HepG2 (cell line): ENCODE data around the gene AMER3. TPM values are rescaled to one million over a fixed set of nuclear protein-coding genes. Genes with fewer than 3 reads are reported as not detected.

Experiments
- ATAC-seq: fragments of 200-7000 bp; cut with Tn5 transposase; 3 replicates; pipeline ENCODE4 v1.9.1; 2020; ENCODE audit warnings: mild to moderate bottlenecking, moderate library complexity
- BruUV-seq: library from RNA; stranded (reverse); fragments of 400-500 nt; replicated peaks from 2 replicates; lab custom pipeline; 2021; lab: Mats Ljungman, UMichigan
- CTCF ChIA-PET: fragments of 300-600 bp; formaldehyde crosslinking; extraction: SDS; loops from one replicate; lab custom pipeline; 2021; ENCODE audit warnings: low total read pairs, inconsistent platforms, low intra/inter-chr PET ratio; lab: Yijun Ruan, JAX
- POLR2A ChIA-PET: fragments of 350-600 bp; sonication (Branson Sonifier 250); formaldehyde crosslinking; loops from one replicate; lab custom pipeline; 2020; ENCODE audit warnings: antibody characterized with exemption, inconsistent platforms; lab: Yijun Ruan, JAX
- DNase-seq: peaks from one replicate; pipeline ENCODE4 v3.0.0-alpha.2; 2015; ENCODE audit warnings: low spot score
- FAIRE-seq: peaks from 3 replicates; lab custom pipeline; 2011; peaks lifted over from hg19 to GRCh38; lab: Jason Lieb, UNC
- H2AFZ ChIP-seq: one replicate; pipeline ENCODE4 v1.6.1; 2011; ENCODE audit warnings: low read length, inconsistent platforms
- H3K27ac ChIP-seq: fragments of 300-600 bp; 3 replicates; pipeline ENCODE4 v1.8.0; 2011; ENCODE audit warnings: mixed run types, mild to moderate bottlenecking, mixed read lengths, low read length, inconsistent platforms; ENCODE audit not compliant: insufficient read depth; ENCODE audit errors: extremely low read length
- H3K27me3 ChIP-seq, 2 experiments: fragments of 200-600 bp in 1 of 2; 2 replicates in 1 of 2; 3 replicates in 1 of 2; pipeline versions ENCODE4 v1.6.0 to v1.8.0; 2011; ENCODE audit warnings: low read length in 2 of 2, mild to moderate bottlenecking in 2 of 2, moderate library complexity in 2 of 2, inconsistent platforms in 1 of 2; ENCODE audit not compliant: insufficient read depth in 2 of 2, control insufficient read depth in 1 of 2
- H3K36me3 ChIP-seq, 2 experiments: fragments of 200-600 bp in 1 of 2; replicated peaks in 1 of 2; 2 replicates in 1 of 2; 3 replicates in 1 of 2; pipeline versions ENCODE4 v1.5.1 to v1.8.0; 2011; ENCODE audit warnings: low read length in 2 of 2, inconsistent platforms in 1 of 2; ENCODE audit not compliant: insufficient read depth in 2 of 2, control insufficient read depth in 1 of 2
- H3K4me1 ChIP-seq: 2 replicates; pipeline ENCODE4 v1.5.1; 2012; ENCODE audit warnings: low read length, inconsistent platforms; ENCODE audit not compliant: insufficient read depth
- H3K4me2 ChIP-seq: 2 replicates; pipeline ENCODE4 v1.6.0; 2011; ENCODE audit warnings: low read depth, low read length, inconsistent platforms
- H3K4me3 ChIP-seq, 3 experiments: fragments of 200-600 bp in 1 of 3; sonication (generic), shearing (Covaris generic) in 1 of 3; replicated peaks in 1 of 3; 2 replicates each; pipeline ENCODE4 v1.5.1; 2011 to 2016; ENCODE audit warnings: low read length in 3 of 3, inconsistent platforms in 2 of 3, low read depth in 2 of 3, mild to moderate bottlenecking in 2 of 3, control low read depth in 1 of 3, mixed read lengths in 1 of 3; ENCODE audit not compliant: insufficient read depth in 1 of 3
- H3K79me2 ChIP-seq: one replicate; pipeline ENCODE4 v1.6.1; 2011; ENCODE audit warnings: low read length, inconsistent platforms; ENCODE audit not compliant: insufficient read depth
- H3K9ac ChIP-seq: 2 replicates; pipeline ENCODE4 v1.6.0; 2011; ENCODE audit warnings: mild to moderate bottlenecking, low read depth, low read length, inconsistent platforms; ENCODE audit not compliant: insufficient read depth
- H3K9me3 ChIP-seq: 2 replicates; pipeline ENCODE4 v1.5.1; 2012; ENCODE audit warnings: mild to moderate bottlenecking, low read length
- H4K20me1 ChIP-seq: 2 replicates; pipeline ENCODE4 v1.6.0; 2011; ENCODE audit warnings: inconsistent platforms, mild to moderate bottlenecking, low read length, moderate library complexity; ENCODE audit not compliant: insufficient read depth
- BCL6 ChIP-seq: IDR thresholded peaks from 2 replicates; pipeline ENCODE4 v1.6.1; 2016; ENCODE audit warnings: missing genetic modification reagents, missing compliant biosample characterization
- EEA1 ChIP-seq: sonication (generic); formaldehyde crosslinking; IDR thresholded peaks from 2 replicates; pipeline ENCODE4 v1.5.1; 2020; ENCODE audit warnings: mild to moderate bottlenecking, missing genetic modification reagents, borderline replicate concordance
- EZH2 ChIP-seq: conservative IDR thresholded peaks from 2 replicates; pipeline ENCODE4 v1.6.1; 2012; ENCODE audit warnings: mild to moderate bottlenecking, low read depth, low read length, moderate library complexity
- MAFF ChIP-seq: IDR thresholded peaks from 2 replicates; pipeline ENCODE4 v1.6.1; 2011; ENCODE audit warnings: low read depth, low read length, improper control_type of control experiment
- PHF8 ChIP-seq: sonication (generic); formaldehyde crosslinking; IDR thresholded peaks from 2 replicates; pipeline ENCODE4 v1.5.0; 2020; ENCODE audit warnings: missing genetic modification reagents
- RFX5 ChIP-seq: IDR thresholded peaks from 2 replicates; pipeline ENCODE4 v1.6.1; 2011; ENCODE audit warnings: low read depth, low read length, improper control_type of control experiment
- ZNF350 ChIP-seq: sonication (generic); formaldehyde crosslinking; IDR thresholded peaks from 2 replicates; pipeline ENCODE4 v1.4.0; 2020; ENCODE audit warnings: mild to moderate bottlenecking, low read depth, missing genetic modification reagents, borderline replicate concordance
- ZNF740 ChIP-seq: sonication (generic); formaldehyde crosslinking; IDR thresholded peaks from 2 replicates; pipeline ENCODE4 v1.4.0; 2020; ENCODE audit warnings: missing genetic modification reagents
- ZNF790 ChIP-seq: sonication (generic); formaldehyde crosslinking; IDR thresholded peaks from 2 replicates; pipeline ENCODE4 v1.8.0; 2022; ENCODE audit warnings: missing genetic modification reagents, mild to moderate bottlenecking, borderline replicate concordance
- WGBS: methylation state at CpG from one replicate; pipeline ENCODE4 v1.1.6; 2017; ENCODE audit warnings: low lambda C conversion rate; 5-methylcytosine and 5-hydroxymethylcytosine counted together
- in situ Hi-C: cut with HindIII; loops from 2 replicates; pipeline ENCODE4 v1.10.0; 2017; ENCODE audit warnings: low pct_unique_long_range_greater_than_20kb; ENCODE audit not compliant: extremely low pct_ligation_motif_present
- intact Hi-C: fragments of 100-400 bp; cut with micrococcal nuclease; formaldehyde crosslinking; loops from one replicate; pipeline ENCODE4 v1.10.0; 2022; ENCODE audit not compliant: unreplicated experiment
- polyA plus RNA-seq, 8 experiments: library from polyadenylated mRNA; depleted of rRNA in 3 of 8; stranded (reverse) in 7 of 8; unstranded in 1 of 8; fragments of >200 nt; fragmentation: Illumina TruSeq in 4 of 8; extraction: Trizol in 4 of 8; gene quantifications; 2 replicates each; pipeline versions ENCODE4 v1.2.1 to v1.2.3, GENCODE V29; 2011 to 2016; ENCODE audit warnings: low read depth in 4 of 8, missing spikeins in 1 of 8, mixed read lengths in 1 of 8; ENCODE audit not compliant: insufficient read depth in 1 of 8
- total RNA-seq, 5 experiments: library from RNA; depleted of rRNA; stranded (reverse); fragments of >200 nt; fragmentation: Illumina TruSeq; extraction: Trizol; gene quantifications; 2 replicates each; pipeline ENCODE4 v1.2.3, GENCODE V29; 2016; ENCODE audit warnings: low read depth in 1 of 5

The AMER3 gene
- total and polyA plus RNA-seq, 2 of the 13 experiments (the other 11 are each of a cell fraction or from before 2014, with no cell fraction given) = not detected

GRCh38 chr2:130735200-130735599, 20.1 kb upstream of the AMER3 start (continued):
- TF ChIP-seq MAFF (no peak), ZNF790 (CRISPR knock-in tag) (no peak), EZH2 (no peak), ZNF740 (CRISPR knock-in tag) (no peak), RFX5 (no peak), ZNF350 (CRISPR knock-in tag) (no peak), EEA1 (CRISPR knock-in tag) (no peak), PHF8 (CRISPR knock-in tag) (no peak)

- ATAC-seq (no peak), FAIRE-seq (no peak), DNase-seq (no peak)
- Histone ChIP-seq H3K27me3 (peaks cover 0 to 2% of the 10 kb centered on the region in 2 experiments; a peak in 1 of 5 replicates), H3K9ac (no peak overlapping the region), H4K20me1 (no peaks in the 10 kb centered on the region), H3K79me2 (no peaks in the 10 kb centered on the region), H3K4me2 (no peak overlapping the region), H3K9me3 (no peaks in the 10 kb centered on the region), H2AFZ (no peak overlapping the region), H3K36me3 (no peaks in the 10 kb centered on the region), H3K27ac (no peak overlapping the region), H3K4me1 (no peaks in the 10 kb centered on the region), H3K4me3 (no peak overlapping the region)
- in situ Hi-C loops = no loop called here
- 31% methylated on average over 6 of the region's 6 CpGs for WGBS
- POLR2A ChIA-PET = no interaction called here
- intact Hi-C loops = no loop called here
- CTCF ChIA-PET = no interaction called here
- BruUV-seq = no TSS peak
- TF ChIP-seq BCL6 (CRISPR knock-in tag) = no peak
Measured at GRCh38 chr2:130736487-130736886, 18.9 kb upstream of the AMER3 start.
